Erythroblast (primary cell): Measurements from ENCODE around the gene INF2.
"Not testable (repeated sequence)": the region's sequence is repeated elsewhere in the genome, so short reads cannot be mapped to it uniquely, and the experiment has no call there.

Experiments
- GATA1 ChIP-seq: IDR thresholded peaks from 2 replicates; pipeline ENCODE4 v1.6.1; 2011; ENCODE audit warnings: low read depth, mild to moderate bottlenecking, control low read depth, low read length, moderate library complexity
- POLR2A ChIP-seq: IDR thresholded peaks from 2 replicates; pipeline ENCODE4 v1.6.1; 2011; ENCODE audit warnings: mild to moderate bottlenecking, low read length

- not testable (repeated sequence) for TF ChIP-seq POLR2A, GATA1
Measured at GRCh38 chr14:104662472-104662871, 26.9 kb upstream of the INF2 start.
